Activated naive CD4-positive, alpha-beta T cell treated with anti-CD3 and anti-CD28 coated beads, Interleukin-2, amount 50 U/mL, for 72 hours (primary cell): ENCODE measurements around the gene RAF1. TPM values are rescaled to one million over a fixed set of nuclear protein-coding genes. Genes with fewer than 3 reads are reported as not detected.
A peak's percentile ranks its signal among the peaks of the same experiment; 100 is the strongest.
"Not testable (repeated sequence)": the region's sequence is repeated elsewhere in the genome, so short reads cannot be mapped to it uniquely, and the experiment has no call there.

ENCODE experiments used
- ATAC-seq, 2 donors: fragments of 150-1000 bp; cut with Tn5 transposase; 2 replicates each; pipeline ENCODE4 v1.10.0; 2021; ENCODE audit warnings: mild to moderate bottlenecking in 2 of 2, moderate library complexity in 2 of 2
- DNase-seq, 2 donors: peaks; one replicate each; pipeline ENCODE4 v3.0.0; 2021 to 2022; ENCODE audit warnings: low spot score in 2 of 2
- H3K27ac Mint-ChIP-seq, 2 donors: one replicate each; pipeline ENCODE4 v1.8.0; 2022; ENCODE audit warnings: mild to moderate bottlenecking in 2 of 2, mixed read lengths in 2 of 2
- H3K36me3 Mint-ChIP-seq, 2 donors: one replicate each; pipeline ENCODE4 v1.8.0; 2022; ENCODE audit warnings: mixed read lengths in 2 of 2
- H3K9me3 Mint-ChIP-seq, 2 donors: one replicate each; pipeline ENCODE4 v1.8.0; 2022; ENCODE audit warnings: mixed read lengths in 2 of 2
- total RNA-seq, 2 donors: library from RNA; stranded (reverse); gene quantifications; one replicate each; pipeline ENCODE4 v1.2.3, GENCODE V29; 2022

The RAF1 gene
- total RNA-seq: 10 to 100 TPM; 75.9 to 97.0 TPM

DNA sequence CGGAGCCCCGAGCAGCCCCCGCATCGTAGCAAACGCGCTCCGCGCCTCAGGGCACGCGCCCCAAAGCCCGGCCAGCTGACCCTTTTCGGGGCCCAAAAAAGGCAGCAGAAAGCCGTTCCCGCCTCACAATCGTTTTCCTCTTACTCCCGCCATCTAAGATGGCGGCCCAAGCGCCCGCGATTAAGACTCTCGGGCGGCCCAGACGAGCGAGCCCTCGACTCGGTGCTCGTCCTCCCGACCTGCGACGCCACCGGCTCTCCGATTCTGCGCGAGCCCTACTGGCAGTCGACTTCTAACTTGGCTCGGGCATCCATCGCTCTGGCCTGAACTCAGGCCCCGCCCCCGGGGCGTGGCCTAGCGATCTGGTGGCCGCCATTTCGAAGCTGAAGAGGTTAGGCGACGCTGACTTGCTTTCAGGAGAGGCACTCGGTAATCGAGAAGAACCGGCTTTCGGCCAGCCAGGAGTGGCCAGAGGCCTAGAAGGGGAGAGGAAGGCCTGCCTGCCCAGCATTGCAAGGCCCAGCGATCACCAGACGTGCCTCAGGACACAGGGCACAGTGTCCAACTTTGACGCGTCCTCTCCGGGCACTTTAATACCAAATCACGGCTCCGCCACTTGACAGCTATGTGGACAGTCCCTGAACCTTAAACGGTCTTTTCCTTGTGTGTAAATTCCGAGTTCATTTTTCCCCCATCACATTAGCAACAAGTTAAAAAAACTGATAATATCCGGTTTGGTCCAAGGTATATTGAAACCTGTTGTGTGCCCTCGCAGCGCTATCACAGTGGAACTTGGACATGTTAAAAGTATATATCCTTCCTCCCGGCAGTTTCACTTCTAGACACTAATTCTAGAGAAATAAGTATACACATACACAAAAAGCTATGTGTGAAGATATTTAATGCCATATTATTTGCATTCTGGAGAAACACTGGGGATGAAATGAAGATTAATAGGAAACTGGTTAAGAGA lies at the start of gene RAF1:
TSS of gene RAF1 (minus strand) at position 182 of the 973 bp plus-strand sequence. CDS start 45,396 bp downstream, outside the sequence.
- peaks cover 15 to 19% of the 10 kb centered on the region in 2 donors for H3K36me3 Mint-ChIP-seq
- H3K9me3 Mint-ChIP-seq: no peaks in the 10 kb centered on the region
- DNase-seq (peak; percentile 97 to 98), ATAC-seq (peak; percentile 94 to 96)
- H3K27ac Mint-ChIP-seq: peak within 1 kb of the TSS; percentile 94 to 100

GRCh38 chr3:12710062-12710461 lies 46.1 kb upstream of the RAF1 start:
- ATAC-seq (no peak), DNase-seq (no peak)
- H3K27ac Mint-ChIP-seq: no peak overlapping the region

GRCh38 chr3:12709334-12709733 lies 45.4 kb upstream of the RAF1 start:
- no peak for ATAC-seq

More at GRCh38 chr3:12710062-12710461, 46.1 kb upstream of the RAF1 start:
- Mint-ChIP-seq H3K36me3 (no peaks in the 10 kb centered on the region), H3K9me3 (no peaks in the 10 kb centered on the region)

GRCh38 chr3:12708584-12709192 lies 44.8 kb upstream of the RAF1 start:
- no peaks in the 10 kb centered on the region for H3K9me3 Mint-ChIP-seq
- DNase-seq (no peak), ATAC-seq (no peak)
- no peak overlapping the region for H3K27ac Mint-ChIP-seq
- no peaks in the 10 kb centered on the region for H3K36me3 Mint-ChIP-seq

More at GRCh38 chr3:12709334-12709733, 45.4 kb upstream of the RAF1 start:
- no peak overlapping the region for H3K27ac Mint-ChIP-seq
- no peaks in the 10 kb centered on the region for H3K9me3 Mint-ChIP-seq
- no peak for DNase-seq
- H3K36me3 Mint-ChIP-seq: no peaks in the 10 kb centered on the region

DNA sequence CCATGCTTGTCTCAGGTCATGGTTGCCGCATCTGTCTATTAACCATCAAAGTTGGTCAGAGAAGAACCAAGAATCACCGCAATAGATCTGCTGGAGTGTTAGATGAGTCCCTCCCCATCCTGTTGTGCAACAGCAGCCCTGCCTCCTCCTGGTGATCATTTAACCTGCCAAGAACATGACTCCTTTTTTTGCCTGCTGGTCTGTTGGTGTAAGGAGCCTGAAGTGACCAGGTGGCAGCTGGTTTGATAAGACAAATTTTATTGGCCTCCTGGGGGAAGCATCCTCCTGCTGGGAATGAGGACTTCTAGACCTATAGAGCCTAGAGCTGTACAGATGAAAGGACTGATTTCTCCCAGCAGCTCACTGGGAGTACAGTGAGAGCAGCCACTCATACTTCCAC lies 43.5 kb upstream of the RAF1 start:
- Mint-ChIP-seq H3K9me3 (no peaks in the 10 kb centered on the region), H3K27ac (no peak overlapping the region), H3K36me3 (no peaks in the 10 kb centered on the region)
- ATAC-seq (no peak), DNase-seq (no peak)

- Mint-ChIP-seq H3K9me3 (no peaks in the 10 kb centered on the region), H3K36me3 (no peaks in the 10 kb centered on the region), H3K27ac (no peak overlapping the region)
- peak; percentile 99 for ATAC-seq
- DNase-seq: peak; percentile 61 to 65
Observed at GRCh38 chr3:12706504-12707253, 42.8 kb upstream of the RAF1 start.

GRCh38 chr3:12705981-12706380 lies 42.1 kb upstream of the RAF1 start:
- H3K9me3 Mint-ChIP-seq: no peaks in the 10 kb centered on the region
- H3K36me3 Mint-ChIP-seq: no peaks in the 10 kb centered on the region
- H3K27ac Mint-ChIP-seq: no peak overlapping the region
- no peak for ATAC-seq
- no peak for DNase-seq

- H3K27ac Mint-ChIP-seq: no peak overlapping the region
- ATAC-seq: no peak
- DNase-seq: no peak
- H3K9me3 Mint-ChIP-seq: no peaks in the 10 kb centered on the region
- no peaks in the 10 kb centered on the region for H3K36me3 Mint-ChIP-seq
Observed at GRCh38 chr3:12705374-12705926, 41.5 kb upstream of the RAF1 start.

DNA sequence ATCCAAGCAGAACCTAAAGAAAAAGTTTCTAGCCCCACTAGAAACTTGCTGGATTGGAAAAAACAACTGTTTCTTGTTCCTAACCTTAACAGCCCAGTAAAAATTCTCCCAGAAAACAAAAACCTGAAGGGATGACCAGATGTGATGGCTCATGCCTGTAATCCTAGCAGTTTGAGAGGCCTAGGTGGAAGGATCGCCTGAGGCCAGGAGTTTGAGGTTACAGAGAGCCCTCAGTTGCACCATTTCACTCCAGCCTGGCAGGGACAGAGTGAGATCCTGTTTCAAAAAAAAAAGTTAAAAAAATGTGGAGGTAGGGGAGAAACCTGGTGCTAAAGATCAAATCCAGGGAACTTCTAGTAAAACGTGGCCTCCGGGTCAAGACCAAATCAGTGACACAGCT lies 38.6 kb upstream of the RAF1 start:
- ATAC-seq: no peak
- no peak overlapping the region for H3K27ac Mint-ChIP-seq
- no peaks in the 10 kb centered on the region for H3K36me3 Mint-ChIP-seq
- H3K9me3 Mint-ChIP-seq: no peaks in the 10 kb centered on the region
- DNase-seq: no peak

DNA sequence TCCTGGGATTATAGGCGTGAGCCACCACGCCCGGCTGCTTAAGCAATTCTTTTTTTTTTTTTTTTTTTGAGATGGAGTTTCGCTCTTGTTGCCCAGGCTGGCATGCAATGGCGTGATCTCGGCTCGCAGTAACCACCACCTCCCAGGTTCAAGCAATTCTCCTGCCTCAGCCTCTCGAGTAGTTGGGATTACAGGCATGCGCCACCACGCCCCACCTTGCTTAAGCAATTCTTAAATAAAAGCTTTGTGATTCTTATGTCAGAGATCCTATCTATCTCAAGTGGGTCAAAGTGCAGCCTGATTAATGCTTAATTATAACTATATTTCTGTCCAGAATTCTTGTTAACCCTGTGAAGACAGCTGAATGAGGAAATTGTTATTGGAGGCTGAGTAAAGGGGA lies 37.7 kb upstream of the RAF1 start:
- DNase-seq, H3K27ac Mint-ChIP-seq, H3K36me3 Mint-ChIP-seq, ATAC-seq, H3K9me3 Mint-ChIP-seq: not testable (repeated sequence)

DNA sequence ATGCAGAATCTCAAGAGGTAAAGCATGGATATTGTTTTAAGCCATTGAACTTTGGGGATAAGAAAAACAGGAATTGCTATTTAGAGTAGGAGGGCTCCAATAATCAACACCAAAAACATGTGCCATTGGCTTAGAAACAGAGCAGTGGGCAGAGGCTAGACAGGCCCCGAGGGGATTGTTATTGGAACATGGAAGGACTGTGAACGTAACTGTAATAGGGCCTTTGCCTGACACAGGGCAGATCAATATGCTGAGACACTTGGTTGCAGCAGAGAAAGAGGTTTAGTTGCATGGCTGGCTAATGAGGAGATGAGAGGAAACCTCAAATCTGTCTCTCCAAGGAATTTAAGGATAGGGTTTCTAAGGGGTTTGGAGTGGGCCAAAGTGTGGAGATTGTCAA lies 36.9 kb upstream of the RAF1 start:
- no peaks in the 10 kb centered on the region for H3K9me3 Mint-ChIP-seq

DNA sequence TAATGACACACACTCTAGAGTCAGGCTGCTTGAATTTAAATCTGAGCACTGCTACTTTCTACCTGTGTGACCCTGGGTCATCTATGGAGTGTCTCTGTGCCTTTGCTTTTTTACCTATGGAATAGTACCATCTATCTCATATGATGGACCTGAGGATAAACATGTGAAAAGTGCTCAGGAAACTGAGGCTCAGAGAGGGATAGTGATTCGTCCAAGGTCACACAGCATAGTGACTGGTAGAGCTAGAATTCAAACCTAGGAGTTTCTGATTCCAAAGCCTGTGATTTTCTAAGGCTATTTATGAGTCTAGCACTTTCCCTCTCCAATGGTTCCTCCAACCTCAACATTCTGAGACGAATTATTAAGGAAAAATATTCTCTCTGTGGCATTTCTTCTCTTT lies 32.0 kb upstream of the RAF1 start:
- ATAC-seq (no peak), DNase-seq (no peak)
- no peak overlapping the region for H3K27ac Mint-ChIP-seq
- no peaks in the 10 kb centered on the region for H3K36me3 Mint-ChIP-seq
- H3K9me3 Mint-ChIP-seq: no peaks in the 10 kb centered on the region

More for the DNA sequence above, 36.9 kb upstream of the RAF1 start:
- Mint-ChIP-seq H3K36me3 (no peaks in the 10 kb centered on the region), H3K27ac (no peak overlapping the region)
- DNase-seq: no peak
- ATAC-seq: no peak

GRCh38 chr3:12695112-12695511 lies 31.2 kb upstream of the RAF1 start:
- Mint-ChIP-seq H3K36me3 (no peaks in the 10 kb centered on the region), H3K27ac (no peak overlapping the region), H3K9me3 (no peaks in the 10 kb centered on the region)
- no peak for DNase-seq
- ATAC-seq: no peak

- ATAC-seq (no peak), DNase-seq (no peak)
- H3K27ac Mint-ChIP-seq: no peak overlapping the region
Observed at GRCh38 chr3:12692444-12692843, 28.5 kb upstream of the RAF1 start.

GRCh38 chr3:12689997-12690711 lies 26.2 kb upstream of the RAF1 start:
- no peaks in the 10 kb centered on the region for H3K9me3 Mint-ChIP-seq
- H3K36me3 Mint-ChIP-seq: no peaks in the 10 kb centered on the region
- ATAC-seq: no peak

More at GRCh38 chr3:12692444-12692843, 28.5 kb upstream of the RAF1 start:
- Mint-ChIP-seq H3K9me3 (no peaks in the 10 kb centered on the region), H3K36me3 (no peaks in the 10 kb centered on the region)

DNA sequence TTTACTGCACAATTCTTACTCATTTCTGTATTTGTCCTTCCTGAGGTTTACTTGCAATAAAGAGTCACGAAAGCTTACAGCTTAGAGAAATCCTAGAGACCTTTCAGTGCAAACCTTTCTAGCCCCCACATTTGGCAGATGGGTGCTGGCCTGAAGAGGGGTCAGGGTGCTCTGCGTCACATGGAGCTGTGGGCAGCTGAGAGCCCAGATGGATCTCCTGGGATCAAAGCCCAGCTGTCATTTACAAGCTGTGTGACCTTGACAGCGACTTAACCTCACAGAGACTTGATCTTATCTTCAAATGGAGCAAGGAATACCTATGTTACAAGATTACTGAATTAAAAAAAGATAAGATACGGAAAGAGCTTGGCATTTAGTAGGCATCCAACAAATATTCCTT lies 24.0 kb upstream of the RAF1 start:
- Mint-ChIP-seq H3K36me3 (no peaks in the 10 kb centered on the region), H3K9me3 (no peaks in the 10 kb centered on the region), H3K27ac (no peak overlapping the region)
- ATAC-seq: no peak
- no peak for DNase-seq

More at GRCh38 chr3:12689997-12690711, 26.2 kb upstream of the RAF1 start:
- no peak overlapping the region for H3K27ac Mint-ChIP-seq
- no peak for DNase-seq
